Right forelimb (tissue), 1 donor: ENCODE measurements around the gene ADGRB3.
"Not testable (repeated sequence)": the region's sequence is repeated elsewhere in the genome, so short reads cannot be mapped to it uniquely, and the experiment has no call there.

Source experiments
- DNase-seq: peaks from one replicate; pipeline ENCODE4 v3.0.0-alpha.2; 2018

The ADGRB3 gene

DNA sequence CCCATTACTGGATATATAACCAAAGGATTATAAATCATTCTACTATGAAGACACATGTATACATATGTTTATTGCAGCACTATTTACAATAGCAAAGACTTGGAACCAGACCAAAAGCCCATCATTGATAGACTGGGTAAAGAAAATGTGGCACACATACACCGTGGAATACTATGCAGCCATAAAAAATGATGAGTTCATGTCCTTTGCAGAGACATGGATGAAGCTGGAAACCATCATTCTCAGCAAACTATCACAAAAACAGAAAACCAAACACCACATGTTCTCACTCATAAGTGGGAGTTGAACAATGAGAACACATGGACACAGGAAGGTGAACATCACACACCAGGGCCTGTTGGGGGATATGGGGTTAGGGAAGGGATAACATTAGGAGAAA is 109.3 kb downstream of the ADGRB3 start:
- DNase-seq, result not testable (repeated sequence)

DNA sequence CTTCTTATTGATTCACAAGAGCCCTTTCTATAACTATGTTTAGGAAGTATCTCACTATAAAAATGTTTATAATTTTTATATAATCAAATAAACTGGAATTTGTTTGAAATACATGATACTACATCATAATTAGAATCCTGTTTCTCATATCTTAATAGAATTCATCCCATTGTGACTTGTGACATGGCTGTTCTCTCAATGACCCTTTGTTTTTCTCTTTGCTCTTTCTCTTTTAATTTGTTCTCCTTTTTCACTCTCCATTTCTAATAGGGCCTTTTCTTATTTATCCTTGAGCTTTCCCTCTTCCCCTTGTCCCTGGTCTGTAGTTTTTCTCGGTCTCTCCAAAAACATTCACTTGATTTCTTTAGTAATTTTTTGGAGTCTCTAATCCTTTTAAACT is 111.3 kb downstream of the ADGRB3 start:
- no peak for DNase-seq

DNA sequence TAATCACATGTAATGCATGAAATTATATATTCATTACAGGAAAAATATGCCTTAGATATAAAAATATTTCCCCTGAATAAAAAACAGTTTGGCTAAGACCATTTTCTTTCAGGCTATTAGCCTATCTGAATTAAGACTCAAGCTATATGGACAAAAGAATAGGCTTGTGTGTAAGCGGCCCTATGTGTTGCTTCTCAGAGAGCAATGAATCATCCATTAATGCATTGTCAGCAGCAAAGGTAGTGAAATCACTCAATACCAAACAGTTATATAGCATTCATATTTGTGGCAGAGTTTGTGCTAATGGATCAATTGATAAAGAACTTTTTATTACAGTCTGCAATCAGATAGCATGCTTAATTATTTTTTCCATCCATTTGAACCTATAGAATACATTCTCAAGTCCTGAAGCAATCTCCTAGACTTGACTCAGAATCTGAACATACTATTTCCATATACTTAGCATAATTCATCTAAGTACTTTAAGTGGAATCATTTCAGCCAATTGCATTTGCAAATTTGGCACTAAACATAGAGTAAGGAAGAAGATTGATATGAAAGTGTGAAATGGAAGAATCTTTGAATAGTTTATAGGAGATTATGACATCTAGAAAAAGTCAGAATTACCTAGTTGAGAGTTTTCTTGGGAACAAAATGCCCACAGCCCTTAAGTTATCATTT is 112.2 kb downstream of the ADGRB3 start:
- no peak for DNase-seq

DNA sequence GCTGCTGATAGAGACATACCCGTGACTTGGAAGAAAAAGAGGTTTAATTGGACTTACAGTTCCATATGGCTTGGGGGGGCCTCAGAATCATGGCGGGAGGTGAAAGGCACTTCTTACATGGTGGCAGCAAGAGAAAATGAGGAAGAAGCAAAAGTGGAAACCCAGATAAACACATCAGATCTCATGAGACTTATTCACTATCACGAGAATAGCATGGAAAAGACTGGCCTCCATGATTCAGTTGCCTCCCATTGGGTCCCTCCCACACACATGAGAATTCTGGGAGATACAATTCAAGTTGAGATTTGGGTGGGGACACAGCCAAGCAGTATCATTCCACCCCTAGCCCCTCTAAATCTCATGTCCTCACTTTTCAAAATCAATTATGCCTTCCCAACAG is 112.8 kb downstream of the ADGRB3 start:
- not testable (repeated sequence) for DNase-seq

DNA sequence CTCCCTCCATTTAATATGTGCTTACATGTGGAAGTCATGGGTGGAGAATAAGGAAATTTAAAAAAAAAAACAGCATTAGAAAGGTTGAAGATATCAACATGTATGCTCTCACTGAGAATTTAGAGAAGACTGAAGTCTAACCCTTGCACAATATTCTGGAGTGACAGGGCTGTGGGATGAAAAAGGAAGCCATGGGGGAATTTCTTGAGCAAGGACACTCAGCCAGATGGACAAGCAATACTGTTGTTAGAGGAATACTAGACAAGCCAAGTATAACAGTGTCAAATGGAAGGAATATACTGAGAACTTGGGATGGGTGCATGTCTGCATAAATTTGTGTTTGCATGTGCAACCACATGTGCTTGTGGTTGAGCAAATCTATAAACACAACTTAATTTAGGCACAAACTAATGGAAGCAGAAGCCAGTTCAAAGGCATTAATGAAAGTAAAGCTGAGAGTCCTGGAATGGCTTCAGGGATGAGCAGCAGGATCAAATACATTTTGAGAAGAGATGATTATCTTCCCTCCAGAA is 119.7 kb downstream of the ADGRB3 start:
- DNase-seq, result no peak

DNA sequence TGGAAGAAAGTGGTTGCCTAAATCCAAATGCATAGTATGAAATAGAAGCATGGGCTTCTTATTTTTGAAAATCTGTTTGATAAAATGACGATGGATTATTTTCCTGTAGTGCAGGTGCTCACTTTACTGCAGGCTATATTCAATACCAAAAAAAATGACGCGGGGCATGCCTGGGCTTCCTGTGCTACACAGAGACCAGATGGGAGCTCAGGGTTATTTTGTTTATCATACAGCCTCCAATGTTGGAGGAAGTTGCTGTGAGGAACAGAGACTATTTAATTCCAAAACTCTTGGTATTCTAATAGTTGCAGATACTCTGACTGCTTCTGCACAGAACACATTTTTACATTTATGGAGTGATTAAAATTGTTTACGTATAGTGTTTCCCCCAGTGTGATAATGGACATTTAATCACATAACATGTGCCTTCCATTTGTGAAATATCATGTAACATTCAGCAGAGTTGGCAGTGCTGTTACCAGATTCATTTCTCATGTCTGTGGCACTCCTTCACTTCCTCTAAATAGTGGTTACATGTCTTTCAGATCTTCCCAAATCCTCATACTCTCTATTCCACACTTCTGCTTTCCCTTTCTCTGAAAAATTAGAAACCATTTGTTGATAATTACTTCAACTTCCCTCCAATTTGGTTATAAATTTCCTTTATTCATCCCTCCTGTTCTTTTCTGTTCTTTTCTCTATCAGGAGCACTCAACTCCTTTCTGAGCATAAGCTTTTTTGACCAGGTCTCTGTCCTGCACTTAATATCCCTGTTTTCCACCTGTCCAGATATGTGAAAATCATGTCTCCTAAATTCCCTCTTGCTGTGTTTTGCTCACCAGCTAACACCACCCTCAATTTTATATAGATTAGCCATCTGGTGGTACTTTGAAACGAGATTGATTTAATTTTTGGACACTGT is 121.6 kb downstream of the ADGRB3 start:
- DNase-seq, result no peak

DNA sequence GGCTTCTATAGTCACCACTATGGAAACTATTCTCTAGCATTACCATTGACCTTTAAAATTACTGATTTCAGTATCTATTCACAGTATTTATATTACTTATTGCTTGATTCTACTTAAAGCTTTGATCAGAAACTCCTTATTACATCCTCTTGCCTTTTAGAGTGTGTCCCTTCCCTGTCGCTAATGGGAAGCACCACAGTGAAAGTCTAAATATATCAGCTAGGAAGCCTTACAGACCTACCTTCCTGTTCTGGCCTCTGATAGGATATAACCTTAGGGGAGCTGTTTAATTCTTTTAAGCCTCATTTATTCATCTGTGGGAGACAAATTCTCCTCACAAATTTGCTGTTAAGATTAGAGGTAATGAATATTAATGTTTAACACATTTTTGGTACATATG is 122.7 kb downstream of the ADGRB3 start:
- DNase-seq, result no peak

DNA sequence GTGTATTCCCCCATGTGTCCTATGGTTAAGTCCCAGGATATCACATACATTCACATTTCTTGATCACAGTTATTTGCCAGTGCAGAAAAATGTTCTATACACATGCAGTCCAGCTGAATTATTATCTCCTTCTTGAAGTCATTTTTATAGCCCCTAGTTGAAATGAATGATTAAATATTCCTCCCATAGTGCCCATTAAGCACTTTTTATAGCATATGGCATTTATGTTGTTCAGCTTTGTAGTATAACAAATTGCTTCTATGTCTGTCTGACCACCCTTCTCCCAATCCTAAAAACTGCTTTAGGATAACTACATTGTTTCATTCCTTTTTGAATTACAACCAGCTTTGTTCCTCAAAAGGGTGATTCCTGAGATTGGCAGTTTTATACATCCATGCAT is 123.5 kb downstream of the ADGRB3 start:
- DNase-seq, result no peak

DNA sequence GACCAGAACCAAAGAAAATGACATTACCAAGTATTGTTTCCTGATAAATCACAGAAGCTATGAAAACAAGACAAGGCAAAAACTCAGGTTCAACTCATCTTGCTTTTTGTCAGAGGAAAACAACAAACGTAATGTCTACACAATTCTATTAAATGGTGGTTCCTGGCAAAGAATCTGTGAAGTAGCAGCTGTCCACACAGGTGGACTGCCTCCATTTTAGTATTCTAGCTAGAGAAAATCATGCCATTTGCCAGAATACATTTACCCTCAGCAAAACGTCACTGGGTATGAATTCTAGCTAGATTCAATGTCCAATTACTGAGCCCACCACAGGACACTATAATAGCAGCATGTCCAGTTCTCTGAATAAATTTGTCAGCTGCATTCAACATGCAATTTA is 125.4 kb downstream of the ADGRB3 start:
- no peak for DNase-seq

DNA sequence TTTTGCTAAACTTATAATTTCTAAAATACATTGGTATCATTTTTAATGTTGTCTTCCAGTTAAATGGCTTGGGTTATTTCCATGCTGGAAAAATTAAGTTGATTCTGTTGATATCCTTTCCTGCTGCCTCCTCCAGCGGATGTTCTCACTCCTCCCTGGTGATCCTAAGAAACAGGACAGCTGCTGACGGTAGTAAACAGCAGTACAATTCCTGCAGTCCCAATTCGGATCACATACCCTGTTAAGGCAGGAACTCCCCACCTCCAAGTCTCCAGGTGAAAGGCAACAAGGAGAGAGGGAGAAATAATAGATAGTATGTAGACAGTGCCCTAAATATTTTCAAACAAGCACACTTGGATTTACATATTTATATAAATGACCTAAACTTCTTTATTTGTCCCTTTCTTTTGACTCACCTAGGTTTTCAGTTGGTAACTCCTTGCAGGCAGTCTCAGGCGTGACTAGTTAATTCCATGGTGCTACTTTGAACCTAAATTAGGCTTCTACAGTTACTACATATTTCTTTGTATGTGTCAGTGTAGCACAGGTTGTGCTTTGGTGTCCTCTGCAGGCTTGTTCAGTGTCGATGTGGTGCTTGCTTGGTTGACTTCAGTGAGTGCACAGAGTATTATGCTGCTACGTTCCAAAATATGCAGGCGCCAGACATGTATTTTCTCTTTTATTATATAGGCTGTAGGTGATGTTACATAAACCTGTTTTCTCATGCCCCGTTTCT is 126.0 kb downstream of the ADGRB3 start:
- no peak for DNase-seq

DNA sequence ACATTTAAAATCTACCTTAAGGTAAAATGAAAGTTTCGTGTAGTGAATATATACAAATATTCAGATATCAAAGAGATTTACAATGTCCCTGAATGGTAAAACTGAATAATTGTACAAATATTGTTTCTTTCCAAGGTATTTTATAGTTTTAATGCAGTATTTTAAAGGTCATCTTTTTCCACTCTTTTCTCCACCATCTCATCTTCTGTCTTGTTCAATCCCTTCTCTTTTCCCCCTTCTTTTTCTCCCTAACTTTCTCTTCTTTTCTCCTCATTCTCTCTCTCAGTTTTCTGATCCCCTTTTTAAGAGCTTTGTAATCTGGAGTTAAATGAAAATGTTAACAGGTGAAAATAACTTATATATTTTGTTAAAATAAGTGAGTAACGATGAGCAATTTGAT is 126.9 kb downstream of the ADGRB3 start:
- no peak for DNase-seq

DNA sequence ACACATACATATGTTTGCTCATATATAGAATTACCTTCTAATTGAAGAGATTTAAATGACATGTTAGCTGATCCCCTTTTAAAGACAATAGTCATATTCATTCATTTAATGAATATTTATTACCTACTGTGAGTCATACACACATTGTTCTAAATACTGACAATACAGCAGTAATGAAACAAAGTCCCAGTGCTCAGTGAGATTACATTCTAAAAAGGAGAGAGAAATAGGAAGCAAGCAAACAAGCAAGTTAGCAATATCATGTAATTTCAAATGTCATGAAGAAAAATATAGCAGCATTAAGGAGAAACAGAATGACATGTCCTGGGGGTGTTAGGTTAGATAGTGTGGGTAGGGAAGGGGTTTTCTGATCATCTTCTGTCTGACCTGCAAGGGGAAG is 136.3 kb downstream of the ADGRB3 start:
- DNase-seq, result no peak

DNA sequence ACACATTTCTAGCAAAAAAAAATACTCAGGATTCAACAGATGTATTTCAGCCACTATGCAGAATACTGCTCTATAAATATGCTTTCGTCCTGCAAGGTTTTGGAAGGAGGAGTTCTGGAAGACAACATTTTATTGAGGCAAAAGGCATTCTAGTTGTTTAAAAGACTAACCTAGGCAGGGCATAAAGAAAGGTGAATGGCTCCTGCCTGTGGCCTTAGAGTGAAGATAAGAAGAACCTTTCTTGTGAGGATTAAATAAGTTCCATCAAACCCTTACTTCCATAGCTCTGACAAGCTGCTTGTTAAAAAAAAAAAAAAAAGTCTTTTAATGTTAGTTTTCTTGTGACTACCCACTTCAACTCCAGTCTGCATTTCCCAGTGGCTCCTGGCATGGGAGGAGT is 139.8 kb downstream of the ADGRB3 start:
- no peak for DNase-seq

DNA sequence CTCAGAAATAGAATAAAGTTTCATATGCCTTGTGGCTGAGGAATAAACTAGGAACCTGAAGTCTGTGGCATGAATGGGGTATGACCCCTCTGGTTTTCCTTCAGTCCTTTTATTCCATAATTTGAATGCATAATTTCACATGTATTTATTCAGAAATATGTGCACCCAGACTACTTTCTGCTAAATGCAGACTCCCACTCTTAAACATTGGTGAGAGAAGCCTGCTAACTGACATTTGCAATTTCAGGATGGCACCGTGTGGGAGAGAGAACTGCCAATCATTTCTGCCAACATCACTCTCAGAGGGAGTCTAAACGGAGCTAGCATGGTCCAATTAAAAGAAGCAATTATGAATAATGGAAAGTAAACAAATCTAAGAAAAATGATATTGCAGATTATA is 141.3 kb downstream of the ADGRB3 start:
- no peak for DNase-seq

DNA sequence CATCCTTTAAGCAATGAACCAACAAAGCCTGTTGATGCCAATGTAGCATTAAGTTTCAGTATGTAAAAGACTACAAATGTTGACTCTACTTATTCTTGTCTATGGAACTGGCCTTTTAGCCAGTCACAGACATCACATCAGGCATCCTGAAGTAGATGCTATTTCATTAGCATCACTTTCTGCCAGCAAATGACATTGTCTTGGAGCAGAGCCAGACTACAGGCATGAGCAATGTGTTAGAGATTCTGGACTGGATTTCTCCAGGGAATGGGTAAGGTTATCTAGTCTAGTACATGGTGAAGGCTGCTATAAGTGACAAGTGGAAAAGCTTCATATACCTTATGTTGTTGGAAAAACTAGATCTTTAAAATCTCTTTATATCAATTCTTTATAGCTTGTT is 142.9 kb downstream of the ADGRB3 start:
- no peak for DNase-seq

DNA sequence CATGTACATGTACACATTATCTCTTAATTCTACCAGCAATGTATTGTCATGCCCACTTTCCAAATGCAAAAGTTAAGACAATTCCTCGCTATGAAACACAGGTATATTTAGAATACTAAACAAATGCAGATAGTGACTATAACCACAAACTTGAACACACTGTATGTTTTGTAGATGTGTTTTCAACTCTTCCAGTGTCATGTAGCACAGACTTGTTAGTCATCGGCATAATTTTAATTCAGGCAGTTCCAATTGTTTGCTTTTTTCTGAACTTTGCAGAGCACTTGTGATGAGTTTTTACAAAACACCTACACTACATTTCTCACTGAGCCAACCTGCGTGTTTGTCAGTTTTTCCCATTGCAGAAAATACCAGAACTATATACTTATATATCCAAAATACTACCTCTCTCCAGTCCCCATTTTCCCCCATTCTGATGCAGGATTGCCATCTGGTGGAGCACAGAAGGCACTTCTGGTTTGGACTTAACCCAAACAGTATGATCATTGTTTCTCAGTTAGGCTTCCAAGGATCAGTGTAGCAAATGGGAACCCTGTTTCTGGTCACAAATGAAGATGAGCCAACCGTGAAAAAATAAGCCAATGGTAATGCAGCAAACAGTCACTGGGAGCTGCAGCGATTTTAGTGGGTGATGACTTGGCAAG is 143.4 kb downstream of the ADGRB3 start:
- peak; percentile 49 for DNase-seq

DNA sequence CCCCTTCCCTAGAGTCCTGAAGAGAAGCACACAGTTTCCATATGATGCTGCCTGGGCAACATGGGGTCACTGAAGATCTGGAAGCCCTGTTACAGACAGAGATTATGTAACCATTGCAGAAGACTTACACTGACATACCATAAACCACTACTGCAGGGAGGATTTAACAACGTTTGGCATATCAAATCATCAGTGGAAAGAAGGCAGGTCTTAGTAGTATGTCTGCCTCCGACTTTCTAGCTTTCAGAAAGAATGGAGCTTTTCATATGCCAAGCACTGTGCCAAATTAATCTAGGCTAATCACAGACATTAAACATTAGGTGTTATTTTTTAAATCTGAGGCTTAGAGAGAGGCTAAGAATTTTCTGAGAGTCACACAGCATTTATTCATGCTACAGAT is 144.3 kb downstream of the ADGRB3 start:
- no peak for DNase-seq

DNA sequence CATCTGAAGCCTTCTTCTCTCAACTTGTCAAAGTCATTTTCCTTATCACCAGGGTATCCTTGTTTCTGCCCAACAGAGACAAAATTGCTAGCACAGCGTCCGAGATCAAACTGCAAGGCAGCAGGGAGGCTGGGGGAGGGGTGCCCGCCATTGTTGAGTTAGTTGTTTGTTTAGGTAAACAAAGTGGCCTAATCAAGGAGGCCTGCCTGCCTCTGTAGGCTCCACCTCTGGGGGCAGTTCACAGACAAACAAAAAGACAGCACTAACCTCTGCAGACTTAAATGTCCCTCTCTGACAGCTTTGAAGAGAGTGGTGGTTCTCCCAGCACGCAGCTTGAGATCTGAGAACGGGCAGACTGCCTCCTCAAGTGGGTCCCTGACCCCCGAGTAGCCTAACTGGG is 155.0 kb downstream of the ADGRB3 start:
- not testable (repeated sequence) for DNase-seq

DNA sequence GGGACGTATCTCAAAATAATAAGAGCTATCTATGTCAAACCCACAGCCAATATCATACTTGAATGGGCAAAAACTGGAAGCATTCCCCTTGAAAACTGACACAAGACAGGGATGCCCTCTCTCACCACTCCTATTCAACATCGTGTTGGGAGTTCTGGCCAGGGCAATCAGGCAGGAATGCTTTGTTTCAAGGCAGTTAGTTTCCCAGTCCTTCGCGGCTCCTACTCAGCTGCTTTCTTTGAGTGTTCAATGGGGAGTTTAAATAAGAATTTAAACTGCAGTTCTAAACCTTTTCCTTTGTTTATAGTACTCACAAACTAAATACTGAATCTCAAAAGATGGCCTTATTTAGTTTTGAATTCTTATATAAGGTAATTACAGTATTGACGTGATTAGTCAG is 179.9 kb downstream of the ADGRB3 start:
- DNase-seq, result not testable (repeated sequence)

DNA sequence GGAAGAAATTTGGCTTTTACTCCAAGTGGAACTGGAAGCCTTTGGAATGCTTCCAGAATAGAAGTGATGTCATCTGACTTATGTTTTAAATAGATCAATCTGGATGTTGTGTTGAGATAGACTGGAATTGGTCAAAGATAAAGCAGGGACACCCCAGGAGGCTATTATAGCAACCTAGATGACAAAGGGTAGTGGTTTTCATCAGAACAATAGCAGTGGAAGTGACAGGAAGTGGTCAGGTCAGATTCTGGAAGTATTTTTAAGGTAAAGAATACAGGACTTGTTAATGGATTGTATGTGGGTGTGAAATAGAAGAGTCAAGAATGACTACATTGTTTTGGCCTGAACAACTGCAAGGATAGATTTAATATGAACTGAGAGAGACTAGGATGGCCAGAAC is 191.4 kb downstream of the ADGRB3 start:
- no peak for DNase-seq

DNA sequence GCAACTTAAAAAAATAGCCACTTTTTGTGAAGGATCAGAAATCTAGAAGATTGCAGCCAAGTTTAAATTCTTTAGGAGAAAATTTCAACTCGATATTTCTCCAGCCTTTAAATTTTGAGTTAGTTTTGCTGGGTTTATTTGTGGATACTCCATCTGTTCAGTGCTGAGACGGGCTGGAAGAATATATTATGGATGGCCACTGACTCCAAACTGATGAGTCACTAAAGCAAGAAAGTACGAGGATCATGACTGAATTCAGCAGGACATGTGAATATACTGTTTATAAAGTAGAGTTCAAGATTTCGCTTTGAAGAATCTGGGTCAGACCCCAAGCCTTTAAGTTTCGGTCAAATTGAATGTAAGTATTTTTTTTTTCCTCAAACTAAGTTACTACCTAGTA is 199.5 kb downstream of the ADGRB3 start:
- no peak for DNase-seq

DNA sequence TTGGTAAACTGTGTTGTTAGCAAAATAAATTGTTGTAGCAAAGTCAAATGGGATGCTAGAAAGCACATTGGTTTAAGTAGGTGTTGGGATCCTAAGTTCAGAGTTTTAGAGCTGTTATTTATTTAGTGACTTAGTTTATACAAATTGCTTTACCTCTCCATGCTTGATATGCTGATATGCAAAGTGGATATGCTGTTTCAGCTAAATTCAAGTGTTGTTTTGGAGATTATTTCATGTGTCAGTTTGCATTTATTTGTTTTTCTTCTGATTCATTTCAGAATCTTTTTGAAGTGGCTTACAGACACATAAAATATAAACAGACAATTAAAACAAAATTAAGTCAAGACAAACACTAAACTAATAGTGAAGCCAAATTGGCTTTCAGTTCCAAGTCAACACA is 203.5 kb downstream of the ADGRB3 start:
- DNase-seq, result no peak

DNA sequence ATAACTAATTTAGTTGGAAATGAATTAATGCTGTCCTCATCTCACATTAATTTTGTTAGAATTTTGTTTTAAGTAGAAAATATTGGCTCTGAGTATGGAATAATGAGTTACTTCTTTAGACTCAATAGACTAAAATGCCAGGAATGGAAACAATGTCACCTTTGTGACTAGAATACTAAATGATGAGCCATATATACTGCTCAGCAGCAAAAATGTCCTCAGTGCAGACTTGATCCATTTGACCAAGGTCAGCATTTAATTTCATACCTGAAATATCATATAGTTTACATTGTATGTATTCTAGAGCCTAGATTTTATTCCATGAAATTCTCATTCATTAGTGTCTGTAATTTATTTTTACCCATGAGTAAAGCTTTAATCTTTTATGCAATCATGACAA is 217.7 kb downstream of the ADGRB3 start:
- DNase-seq, result no peak
